Stimulated activated CD8-positive, alpha-beta memory T cell treated with anti-CD3 and anti-CD28 coated beads, Interleukin-15, amount 100 ng/mL, for 4 hours (primary cell): ENCODE data around the gene HIF3A.
"Not testable (repeated sequence)": the region's sequence is repeated elsewhere in the genome, so short reads cannot be mapped to it uniquely, and the experiment has no call there.

Experiments used
- DNase-seq, 2 donors: peaks; one replicate each; pipeline ENCODE4 v3.0.0-alpha.2; 2020; ENCODE audit warnings: low read depth in 2 of 2

Gene HIF3A

GRCh38 chr19:46357846-46358583 is 61.2 kb downstream of the HIF3A start:
- DNase-seq, result no peak

- no peak for DNase-seq
Measured at GRCh38 chr19:46361915-46362314, 65.1 kb downstream of the HIF3A start.

GRCh38 chr19:46364359-46364758 is 67.5 kb downstream of the HIF3A start:
- no peak for DNase-seq

- DNase-seq, result no peak
Measured at GRCh38 chr19:46365561-46365960, 68.7 kb downstream of the HIF3A start.

GRCh38 chr19:46366620-46367292 is 69.9 kb downstream of the HIF3A start:
- no peak for DNase-seq

GRCh38 chr19:46367426-46367825 is 70.6 kb downstream of the HIF3A start:
- DNase-seq, result no peak

- DNase-seq, result no peak
Measured at GRCh38 chr19:46368116-46368515, 71.3 kb downstream of the HIF3A start.

- no peak for DNase-seq
Measured at GRCh38 chr19:46369817-46370216, 73.0 kb downstream of the HIF3A start.

- no peak for DNase-seq
Measured at GRCh38 chr19:46371371-46371901, 74.6 kb downstream of the HIF3A start.

GRCh38 chr19:46372901-46373490 is 76.2 kb downstream of the HIF3A start:
- DNase-seq, result no peak

GRCh38 chr19:46373491-46374359 is 76.9 kb downstream of the HIF3A start:
- DNase-seq, result no peak

- no peak for DNase-seq
Measured at GRCh38 chr19:46374536-46375475, 78.0 kb downstream of the HIF3A start.

- not testable (repeated sequence) for DNase-seq
Measured at GRCh38 chr19:46375476-46376067, 78.7 kb downstream of the HIF3A start.

GRCh38 chr19:46376241-46377153 is 79.7 kb downstream of the HIF3A start:
- no peak for DNase-seq

GRCh38 chr19:46378268-46378667 is 81.4 kb downstream of the HIF3A start:
- DNase-seq, result no peak

- DNase-seq, result no peak
Measured at GRCh38 chr19:46380690-46381089, 83.8 kb downstream of the HIF3A start.

GRCh38 chr19:46381346-46381745 is 84.5 kb downstream of the HIF3A start:
- DNase-seq, result no peak

GRCh38 chr19:46381756-46382345 is 85.0 kb downstream of the HIF3A start:
- no peak for DNase-seq
